GM18873 (cell line): ENCODE data around the gene THEM5.
"Not testable (repeated sequence)": the region's sequence is repeated elsewhere in the genome, so short reads cannot be mapped to it uniquely, and the experiment has no call there.

ENCODE experiments used
- ATAC-seq: cut with Tn5 transposase; IDR thresholded peaks from one replicate; pipeline ENCODE4 v1.9.1; 2021; ENCODE audit warnings: mild to moderate bottlenecking, moderate library complexity, moderate number of reproducible peaks; ENCODE audit not compliant: unreplicated experiment, low FRiP score

Gene THEM5

DNA sequence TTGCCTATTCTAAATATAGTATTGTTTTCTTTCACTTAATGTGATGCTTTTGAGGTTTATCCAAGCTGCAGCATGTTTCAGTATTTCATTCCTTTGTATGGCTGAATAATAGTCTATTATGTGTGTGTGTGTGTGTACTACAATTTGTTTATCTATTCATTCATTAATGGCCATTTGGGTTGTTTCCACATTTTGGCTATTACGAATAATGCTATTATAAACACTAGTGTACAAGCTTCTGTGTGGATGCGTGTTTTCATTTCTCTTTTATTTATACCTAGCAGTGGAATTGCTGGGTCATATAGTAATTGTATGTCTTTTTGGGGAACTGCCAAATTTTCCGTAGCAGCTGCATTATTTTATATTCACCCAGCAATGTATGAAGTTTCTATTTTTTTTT lies 15.0 kb upstream of the THEM5 start:
- ATAC-seq: no peak

DNA sequence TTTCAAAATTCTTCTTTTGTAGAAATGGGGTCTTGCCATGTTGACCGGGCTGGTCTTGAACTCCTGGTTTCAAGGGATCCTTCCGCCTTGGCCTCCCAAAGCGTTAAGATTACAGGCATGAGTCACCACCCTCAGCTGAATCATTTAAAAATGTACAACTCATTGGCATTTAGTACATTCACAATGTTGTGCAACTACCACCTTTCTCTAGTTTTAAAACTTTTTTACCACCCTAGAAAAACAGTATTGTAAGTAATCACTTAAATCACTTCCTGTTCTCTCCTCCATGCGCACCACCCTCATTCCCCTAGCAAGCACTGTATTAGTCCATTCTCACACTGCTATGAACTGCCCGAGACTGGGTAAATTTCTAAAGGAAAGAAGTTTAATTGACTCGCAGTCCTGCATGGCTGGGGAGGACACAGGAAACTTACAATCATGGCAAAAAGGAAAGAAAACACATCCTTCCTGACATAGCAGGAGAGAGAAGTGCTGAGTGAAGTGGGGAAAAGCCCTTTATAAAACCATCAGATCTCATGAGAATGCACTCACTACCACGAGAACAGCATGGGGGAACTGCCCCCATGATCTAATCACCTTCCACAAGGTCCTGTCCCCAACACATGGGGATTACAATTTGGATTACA lies 14.4 kb upstream of the THEM5 start:
- ATAC-seq: no peak

DNA sequence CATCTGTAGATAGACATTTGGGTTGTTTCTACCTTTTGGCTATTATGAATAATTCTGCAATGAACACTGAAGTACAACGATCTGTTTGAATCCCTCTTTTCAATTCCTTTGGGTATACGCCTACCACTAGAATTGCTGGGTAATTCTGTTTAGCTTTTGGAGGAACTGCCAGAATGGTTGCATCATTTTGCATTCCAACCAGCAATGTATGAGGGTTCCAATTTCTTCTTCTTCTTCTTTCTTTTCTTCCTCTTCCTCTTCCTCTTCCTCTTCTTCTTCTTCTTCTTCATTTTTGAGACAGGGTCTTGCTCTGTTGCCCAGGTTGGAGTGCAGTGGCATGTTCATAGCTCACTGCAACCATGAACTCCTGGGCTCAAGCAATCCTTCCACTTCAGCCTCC lies 13.8 kb upstream of the THEM5 start:
- ATAC-seq: no peak

DNA sequence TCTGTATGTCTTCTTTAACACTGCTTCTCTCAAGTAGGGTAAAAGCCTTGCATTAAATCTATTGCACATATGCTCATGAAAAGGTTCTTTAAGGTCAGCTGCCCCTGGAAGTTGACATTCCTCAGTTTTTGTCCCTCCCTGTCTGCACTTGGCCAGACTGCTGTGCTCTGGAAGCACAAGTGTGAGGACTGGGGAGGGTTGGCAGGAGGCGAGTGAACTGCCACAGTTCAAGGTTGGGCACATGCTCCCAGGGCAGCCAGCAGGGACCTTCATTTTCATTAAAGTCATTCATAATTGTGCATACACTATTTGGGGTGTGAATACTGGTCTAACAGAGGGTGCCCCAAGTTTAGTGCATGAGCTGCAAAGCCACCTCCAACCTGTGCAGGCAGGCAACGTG lies 10.9 kb upstream of the THEM5 start:
- ATAC-seq: no peak

DNA sequence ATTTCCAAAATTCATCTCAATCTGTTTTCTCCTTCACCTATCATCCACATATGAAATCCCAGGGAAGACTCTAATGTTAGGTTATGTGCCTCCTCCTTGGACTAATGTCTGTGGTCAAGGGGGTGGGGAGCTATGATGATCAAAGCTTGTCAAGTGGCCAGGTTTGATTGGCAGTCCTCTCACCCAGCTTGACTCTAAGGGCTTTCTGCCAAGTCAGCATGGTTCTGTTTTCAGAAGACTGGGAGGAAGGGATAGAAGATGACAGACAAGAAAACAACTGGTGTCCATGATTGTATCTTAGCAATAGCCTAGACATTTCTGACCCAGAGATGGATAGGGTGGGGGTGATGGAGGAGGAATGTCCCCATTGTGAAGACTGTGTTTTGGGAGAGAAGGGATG lies 9.1 kb upstream of the THEM5 start:
- no peak for ATAC-seq

DNA sequence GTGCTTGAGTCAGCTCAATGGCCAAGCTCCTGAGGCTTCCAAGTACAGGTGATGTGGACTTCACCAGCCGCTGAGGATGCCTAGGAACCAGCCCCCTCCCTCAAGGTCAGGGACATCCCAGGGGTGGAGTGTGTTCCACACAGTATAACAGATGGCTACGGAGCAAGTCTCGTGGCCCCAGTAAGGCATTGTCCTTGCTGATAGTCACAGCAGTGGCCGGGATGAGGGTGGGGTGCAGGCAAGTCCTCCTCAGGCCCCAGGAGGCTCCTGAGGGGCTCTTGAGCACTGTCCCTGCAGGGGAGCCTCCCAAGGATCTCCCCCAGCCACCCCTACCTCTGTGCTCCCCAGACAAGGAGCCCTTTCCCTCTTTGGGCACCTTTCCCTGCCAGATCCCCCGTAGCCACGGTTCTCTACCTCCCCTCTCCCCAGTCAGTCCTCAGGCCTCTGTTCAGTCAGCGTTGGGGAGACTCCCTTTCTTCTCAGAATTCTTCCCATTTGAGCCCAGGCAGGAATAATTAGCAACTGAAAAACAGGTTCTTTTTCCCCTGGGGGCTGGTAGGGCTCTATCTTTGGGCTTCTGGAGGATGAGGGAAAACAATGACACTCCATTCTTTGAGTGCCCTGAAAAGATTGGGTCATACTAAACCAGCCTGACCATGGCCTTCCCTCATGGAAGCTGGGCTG lies 7.1 kb upstream of the THEM5 start:
- ATAC-seq: no peak

DNA sequence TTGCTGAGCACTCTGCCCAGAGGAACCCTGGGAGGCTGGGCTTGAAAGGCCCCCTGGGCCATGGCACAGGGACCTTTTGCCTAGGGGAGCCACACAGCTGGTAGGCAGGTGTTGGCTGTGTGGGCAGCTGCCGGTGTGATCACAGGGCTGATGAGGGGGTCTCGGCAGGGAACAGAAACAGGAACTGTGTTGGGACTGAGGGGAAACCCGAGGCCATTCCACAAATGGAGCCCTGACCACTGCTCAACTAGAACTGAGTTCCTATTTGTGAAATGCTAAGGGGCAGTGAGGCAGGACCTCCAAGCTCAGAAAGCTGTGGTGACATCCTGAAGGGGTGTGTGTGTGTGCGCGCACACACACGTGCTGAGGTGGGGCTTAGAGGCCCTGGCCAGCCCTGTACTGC lies 6.4 kb upstream of the THEM5 start:
- ATAC-seq: no peak

DNA sequence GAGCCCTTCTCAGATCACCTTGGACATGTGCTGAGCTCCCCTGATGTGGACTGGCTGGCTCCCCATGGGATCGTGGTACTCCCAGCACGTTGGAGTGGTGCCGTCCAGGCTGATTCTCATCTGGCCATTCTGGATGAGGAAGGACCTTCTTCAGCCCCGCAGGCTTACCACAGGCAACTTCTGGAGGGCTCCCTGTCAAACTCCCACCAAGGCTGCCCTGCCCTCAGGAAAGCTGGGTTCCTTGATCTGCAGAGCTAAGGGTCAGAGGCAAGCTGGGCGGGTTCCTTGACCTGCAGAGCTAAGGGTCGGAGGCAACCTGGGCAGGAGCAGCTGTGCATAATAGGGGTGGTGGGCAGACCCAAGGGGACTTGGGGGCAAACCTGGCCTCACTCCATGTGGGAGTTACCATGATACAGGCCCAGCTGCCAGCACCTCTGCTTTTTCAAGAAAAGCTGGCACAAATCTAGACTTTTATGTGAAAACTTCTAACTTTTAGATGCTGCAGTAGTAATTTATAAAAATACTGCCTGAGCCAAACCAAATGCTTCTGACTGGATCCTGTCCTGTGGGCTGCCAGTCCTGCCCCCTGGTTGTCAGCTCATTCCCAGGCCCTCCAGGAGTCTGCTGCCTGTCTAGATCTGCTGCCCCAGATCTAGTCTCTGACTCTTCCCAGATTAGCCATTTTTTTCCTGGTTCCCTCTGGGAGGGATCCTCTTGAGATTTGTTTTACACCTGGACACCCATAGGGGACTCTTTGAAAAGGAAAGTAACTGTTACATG lies 5.6 kb upstream of the THEM5 start:
- no peak for ATAC-seq

DNA sequence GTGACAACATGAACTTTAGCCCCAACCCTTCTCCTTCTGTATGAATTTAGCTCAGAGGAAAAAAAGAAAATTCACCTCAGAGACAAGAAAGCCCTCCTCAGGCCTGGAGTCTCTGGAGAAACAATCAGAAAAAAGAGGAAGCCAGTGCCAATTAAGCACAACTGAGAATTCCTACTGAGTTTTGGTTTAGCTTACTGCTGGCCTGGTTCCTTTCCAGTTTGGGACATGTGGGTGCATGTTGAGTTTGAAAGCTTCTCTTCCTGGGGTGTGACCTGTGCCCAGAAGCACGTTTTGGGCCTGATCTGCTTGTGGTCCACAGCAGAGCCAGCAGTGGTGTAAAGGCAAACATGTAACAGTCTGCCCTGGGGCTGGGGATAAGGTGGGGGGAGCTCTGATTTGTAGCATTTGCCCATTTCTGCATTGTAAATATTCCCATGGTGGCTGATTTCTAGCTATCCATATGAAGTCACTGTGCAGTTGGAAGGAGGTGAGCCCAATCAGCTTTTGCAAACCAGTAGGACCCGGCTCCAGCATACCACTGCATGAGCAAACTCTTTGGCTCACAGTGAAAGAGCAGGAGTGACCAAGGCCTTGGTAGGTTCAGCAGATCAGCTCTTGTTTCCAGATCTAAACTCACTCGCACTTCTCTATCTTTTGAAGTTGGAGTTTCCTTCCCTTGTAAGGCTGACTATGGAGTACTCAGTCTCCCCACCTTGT lies 4.7 kb upstream of the THEM5 start:
- no peak for ATAC-seq

DNA sequence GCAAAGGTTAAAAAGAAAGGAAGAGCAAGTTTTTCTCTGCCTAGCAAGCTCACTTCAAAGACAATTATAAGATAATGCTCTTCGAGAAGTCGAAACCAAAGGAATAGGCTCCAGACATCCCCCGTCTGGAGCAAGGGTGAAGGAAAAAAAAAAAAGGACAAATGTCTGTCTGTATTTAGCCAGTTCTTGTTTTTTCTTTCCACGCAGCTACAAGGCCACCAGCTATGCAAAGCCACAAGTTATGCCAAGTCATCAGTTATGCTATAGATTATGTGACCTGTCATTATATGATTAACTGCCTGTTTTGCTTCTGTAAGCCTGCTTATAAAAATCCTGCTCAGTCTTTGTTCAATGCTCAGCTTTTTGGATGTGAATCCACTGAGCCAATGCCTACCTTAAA lies 2.4 kb upstream of the THEM5 start:
- ATAC-seq: no peak

DNA sequence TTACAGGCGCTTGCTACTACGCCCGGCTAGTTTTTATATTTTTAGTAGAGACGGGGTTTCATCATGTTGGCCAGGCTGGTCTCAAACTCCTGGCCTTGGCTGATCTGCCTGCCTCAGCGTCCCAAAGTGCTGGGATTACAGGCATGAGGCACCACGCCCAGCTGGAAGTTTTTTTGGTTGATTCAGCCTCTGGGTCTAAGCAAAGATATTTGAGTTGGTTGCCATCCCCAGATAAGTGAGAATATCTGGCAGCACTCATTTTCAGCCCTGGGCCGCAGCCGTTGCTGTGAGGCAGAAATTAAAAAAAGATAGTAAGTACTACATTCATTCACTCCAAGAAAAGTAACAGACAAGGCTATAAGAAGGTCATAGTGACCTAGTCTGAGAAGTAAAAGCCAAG lies 2.0 kb upstream of the THEM5 start:
- ATAC-seq: not testable (repeated sequence)

DNA sequence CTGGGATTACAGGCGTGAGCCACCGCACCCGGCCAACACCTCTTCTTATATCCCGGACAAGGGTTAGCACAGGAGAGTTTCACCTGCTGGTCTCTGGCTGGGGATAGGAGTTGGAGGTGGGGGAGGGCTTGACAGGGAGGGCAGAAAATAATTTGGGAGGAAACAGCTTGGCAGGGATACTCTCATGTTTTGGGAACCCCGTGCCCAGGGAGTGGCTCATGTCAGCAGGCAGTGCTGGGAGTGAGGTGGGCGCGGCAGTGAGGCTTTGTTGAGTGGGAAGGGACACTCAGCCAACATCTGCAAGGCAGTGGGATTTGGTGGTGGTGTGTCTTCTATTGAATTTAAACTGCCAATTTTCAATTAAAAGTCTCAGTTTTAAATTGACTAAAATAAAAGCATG lies 1.1 kb upstream of the THEM5 start:
- no peak for ATAC-seq

DNA sequence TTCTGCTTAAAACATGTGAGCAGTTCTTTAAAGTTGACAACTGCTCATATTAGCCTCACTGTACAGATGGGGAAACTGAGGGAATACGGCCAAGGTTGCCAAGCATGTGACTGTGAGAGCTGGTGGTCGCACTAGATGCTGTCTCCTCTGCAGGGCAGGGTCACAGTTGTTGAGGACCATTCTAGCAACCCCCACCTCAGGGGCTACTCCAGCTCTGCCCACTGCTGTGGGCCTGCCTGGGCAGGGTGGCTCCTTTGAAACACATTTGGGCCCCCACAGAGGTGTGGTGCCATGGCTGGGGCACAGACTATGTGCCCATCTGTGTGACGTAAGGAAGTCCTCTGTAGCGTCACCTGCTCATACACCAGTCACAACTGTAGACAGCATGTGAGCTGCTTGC lies 779 bp downstream of the THEM5 start:
- ATAC-seq: no peak

DNA sequence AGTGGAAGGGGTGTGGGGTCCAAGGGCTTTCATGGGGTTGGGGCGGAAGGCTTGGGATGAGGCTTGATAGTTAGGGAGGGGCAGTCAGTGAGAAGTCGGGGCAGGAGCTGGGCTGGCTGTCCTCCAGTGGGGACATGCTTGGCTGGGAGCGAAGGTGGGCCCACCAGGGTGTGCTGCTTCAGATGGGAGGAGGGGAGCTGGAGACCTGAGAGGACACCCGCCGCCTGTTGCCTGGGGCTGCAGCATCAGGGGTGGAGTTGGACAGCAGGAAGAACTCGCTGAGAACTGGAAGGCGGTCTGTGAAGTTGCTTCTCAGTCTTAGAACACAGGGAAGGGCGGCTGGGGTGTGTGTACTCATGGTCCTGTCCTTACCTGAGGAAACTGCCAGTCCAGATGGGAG lies 1.6 kb downstream of the THEM5 start:
- no peak for ATAC-seq

DNA sequence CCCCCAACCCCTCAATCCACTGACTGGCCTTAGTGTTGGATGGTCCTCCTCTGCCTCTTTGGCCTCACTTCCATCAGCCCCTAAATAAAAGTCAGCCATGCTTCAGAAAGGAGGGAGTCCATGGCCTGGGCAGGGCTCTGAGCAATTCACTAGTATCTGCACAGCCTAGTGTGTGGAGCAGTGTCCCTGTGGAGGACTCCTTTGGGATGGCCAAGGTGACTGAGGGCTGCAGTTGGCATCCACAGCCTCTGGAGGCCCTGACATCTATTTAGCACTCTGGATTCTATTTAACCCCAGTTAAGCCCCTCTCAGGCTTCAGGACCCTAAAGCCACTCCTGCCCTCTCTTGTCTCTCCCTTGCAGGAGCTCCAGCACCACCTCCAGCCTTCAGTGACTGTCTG lies 3.6 kb downstream of the THEM5 start:
- no peak for ATAC-seq

DNA sequence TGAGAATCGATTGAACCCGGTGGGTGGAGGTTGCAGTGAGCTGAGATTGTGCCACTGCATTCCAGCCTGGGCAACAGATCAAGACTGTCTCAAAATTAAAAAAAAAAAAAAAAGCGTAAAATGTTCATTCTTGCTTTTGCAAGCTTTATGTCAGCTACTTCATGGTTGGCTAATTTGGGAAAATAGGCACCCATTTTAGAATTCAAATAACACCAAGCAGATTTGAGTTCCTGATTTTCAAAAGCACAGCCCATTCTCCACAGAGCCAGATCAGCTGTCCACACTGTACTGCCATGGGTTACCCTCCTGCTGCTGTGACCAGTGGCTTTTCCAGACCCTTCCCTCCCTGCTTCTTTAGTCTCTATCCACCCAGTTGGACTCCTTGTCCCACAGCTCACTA lies 4.4 kb downstream of the THEM5 start:
- no peak for ATAC-seq

DNA sequence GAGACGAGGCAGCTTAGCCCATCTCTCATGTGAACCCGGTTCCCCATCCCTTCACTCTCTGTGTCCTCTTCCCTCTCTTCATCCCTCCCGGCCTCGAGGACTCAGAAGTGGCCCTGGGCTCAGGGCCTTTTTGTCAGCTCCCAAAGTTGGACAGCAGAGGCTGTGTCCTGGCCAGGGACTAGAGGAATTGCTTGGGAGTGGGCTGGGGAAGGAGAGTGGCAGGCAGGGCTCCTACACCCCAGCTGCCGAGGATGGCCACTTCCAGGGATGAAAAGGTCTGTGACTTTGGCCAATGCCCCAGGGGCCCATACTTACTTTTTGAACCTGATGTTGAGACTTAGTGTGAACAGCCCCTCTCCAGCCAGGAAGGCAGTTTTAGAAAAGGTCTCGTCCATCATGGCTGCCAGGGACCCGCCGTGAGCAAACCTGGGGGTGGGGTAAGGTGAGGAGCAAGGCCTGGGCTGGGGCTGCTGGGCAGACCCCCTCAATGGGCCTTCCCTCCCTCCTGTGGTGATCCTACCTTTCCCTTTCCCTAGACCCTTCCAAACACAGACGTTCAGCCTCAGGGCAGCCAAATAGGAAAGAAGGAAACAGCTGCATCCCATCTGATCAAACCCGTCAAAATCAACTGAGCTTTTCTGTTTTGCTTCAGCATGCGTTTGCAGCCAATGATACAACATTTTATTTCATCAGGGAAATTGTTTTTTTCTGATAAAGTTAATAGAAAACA lies 5.5 kb downstream of the THEM5 start:
- ATAC-seq: no peak

DNA sequence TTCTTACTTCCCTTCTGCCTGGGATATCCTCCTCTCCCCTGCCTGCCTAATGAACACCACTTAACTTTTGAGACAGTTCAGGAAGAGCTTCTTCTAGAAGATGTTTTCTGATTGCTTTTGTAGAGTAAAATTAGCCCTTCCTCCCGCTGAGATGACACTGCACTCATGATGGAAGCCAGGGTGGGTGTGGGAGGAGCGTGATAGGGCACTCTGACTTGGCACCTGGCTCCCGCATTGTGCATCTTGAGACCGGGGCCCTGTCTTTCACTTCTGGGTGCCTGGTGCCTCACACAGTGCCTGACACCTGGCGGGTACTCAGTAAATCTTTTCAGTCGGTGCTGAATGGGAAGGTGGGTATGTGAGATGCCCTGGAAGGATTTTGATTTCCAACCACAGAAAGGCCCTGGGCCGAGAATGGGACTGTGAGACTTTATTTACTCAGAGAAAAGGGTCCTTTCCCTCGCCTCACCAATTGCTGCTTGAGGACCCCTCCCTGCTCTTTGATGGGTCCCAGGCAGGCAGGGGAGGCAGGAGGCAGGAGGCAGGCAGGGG lies 6.8 kb downstream of the THEM5 start:
- ATAC-seq: no peak

DNA sequence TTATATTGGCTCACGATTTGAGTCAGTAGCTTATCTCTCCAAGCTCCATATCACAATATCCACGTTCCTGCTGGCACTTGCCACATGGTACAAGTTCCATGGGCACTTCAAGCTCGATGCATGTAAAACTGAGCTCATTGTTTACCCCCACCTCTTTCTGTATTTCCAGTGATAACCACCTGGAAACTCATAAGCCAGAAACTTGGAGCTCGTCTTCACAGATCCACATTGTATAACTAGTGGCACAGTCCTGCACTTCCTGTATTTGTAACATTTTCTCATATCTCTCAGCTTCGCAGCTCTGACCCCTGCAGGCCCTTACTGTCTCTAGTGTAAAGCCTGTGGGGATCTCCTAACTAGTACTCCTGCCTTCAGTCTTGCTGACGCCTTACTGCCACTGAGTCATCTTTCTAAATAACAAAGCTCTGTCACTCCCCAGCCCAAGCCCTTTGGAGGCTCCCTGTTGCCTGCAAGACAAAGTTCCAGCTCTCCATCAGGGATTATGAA lies 7.4 kb downstream of the THEM5 start:
- no peak for ATAC-seq

DNA sequence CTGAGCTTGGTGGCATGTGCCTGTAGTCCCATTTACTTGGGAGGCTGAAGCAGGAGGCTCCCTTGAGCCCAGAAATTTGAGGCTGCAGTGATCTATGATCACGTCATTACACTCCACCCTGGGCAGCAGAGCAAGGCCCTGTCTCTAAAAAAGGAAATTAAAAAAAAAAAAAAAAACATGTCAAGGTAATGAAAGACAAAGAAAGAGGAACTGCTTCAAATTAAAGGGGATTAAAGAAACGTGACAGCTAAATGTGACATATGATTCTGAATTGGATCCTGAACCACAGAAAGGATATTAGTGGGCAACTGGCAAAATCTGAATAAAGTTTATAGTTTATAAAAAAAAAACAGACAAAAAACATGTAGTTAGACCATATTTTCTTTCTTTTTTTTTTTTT lies 10.1 kb downstream of the THEM5 start:
- no peak for ATAC-seq
